DND-41 (cell line): ENCODE data around the gene PTPRN2.
A peak's percentile ranks its signal among the peaks of the same experiment; 100 is the strongest.

Experiments used
- ATAC-seq: fragments of 200-7000 bp; cut with Tn5 transposase; 3 replicates; pipeline ENCODE4 v1.9.1; 2021; ENCODE audit warnings: low read depth; ENCODE audit not compliant: insufficient read depth
- DNase-seq: peaks from one replicate; pipeline ENCODE4 v3.0.0-alpha.2; 2020
- H2AFZ ChIP-seq: 2 replicates; pipeline ENCODE4 v1.6.0; 2012; ENCODE audit warnings: low read depth, low read length
- H3K27ac ChIP-seq: 2 replicates; pipeline ENCODE4 v1.5.1; 2012; ENCODE audit warnings: low read length, inconsistent platforms
- H3K27me3 ChIP-seq: fragments of 200-600 bp; sonication (generic); 2 replicates; pipeline ENCODE4 v1.6.0; 2012; ENCODE audit warnings: low read length, mild to moderate bottlenecking, inconsistent platforms; ENCODE audit not compliant: insufficient read depth, poor library complexity
- H3K36me3 ChIP-seq: 2 replicates; pipeline ENCODE4 v1.5.1; 2012; ENCODE audit warnings: low read length, inconsistent platforms; ENCODE audit not compliant: insufficient read depth
- H3K4me1 ChIP-seq: 2 replicates; pipeline ENCODE4 v1.5.1; 2012; ENCODE audit warnings: mild to moderate bottlenecking, low read length; ENCODE audit not compliant: insufficient read depth
- H3K4me2 ChIP-seq: 2 replicates; pipeline ENCODE4 v1.6.0; 2012; ENCODE audit warnings: mild to moderate bottlenecking, moderate library complexity, low read length, inconsistent platforms; ENCODE audit not compliant: insufficient read depth
- H3K4me3 ChIP-seq, 2 experiments: fragments of 200-600 bp in 1 of 2; shearing (Covaris generic) in 1 of 2; 2 replicates each; pipeline ENCODE4 v1.5.1; 2012 to 2016; ENCODE audit warnings: inconsistent platforms in 2 of 2, low read length in 2 of 2, mild to moderate bottlenecking in 2 of 2, low read depth in 1 of 2, moderate library complexity in 1 of 2
- H3K79me2 ChIP-seq: 2 replicates; pipeline ENCODE4 v1.6.0; 2012; ENCODE audit warnings: low read length, inconsistent platforms; ENCODE audit not compliant: insufficient read depth
- H3K9ac ChIP-seq: 2 replicates; pipeline ENCODE4 v1.6.0; 2012; ENCODE audit warnings: low read depth, mild to moderate bottlenecking, inconsistent platforms, low read length, moderate library complexity
- H3K9me3 ChIP-seq: 2 replicates; pipeline ENCODE4 v1.5.1; 2012; ENCODE audit warnings: low read length, moderate library complexity, mild to moderate bottlenecking, inconsistent platforms; ENCODE audit not compliant: insufficient read depth, severe bottlenecking
- H4K20me1 ChIP-seq: 2 replicates; pipeline ENCODE4 v1.6.0; 2012; ENCODE audit warnings: low read length; ENCODE audit not compliant: insufficient read depth
- CTCF ChIP-seq: IDR thresholded peaks from 2 replicates; pipeline ENCODE4 v1.5.1; 2012; ENCODE audit warnings: borderline replicate concordance, low read length, moderate library complexity, mild to moderate bottlenecking; ENCODE audit not compliant: poor library complexity, severe bottlenecking; ENCODE audit errors: extremely low read depth
- EZH2 ChIP-seq: IDR thresholded peaks from 3 replicates; pipeline ENCODE4 v1.6.1; 2012; ENCODE audit warnings: borderline replicate concordance, low read depth, mild to moderate bottlenecking, moderate library complexity, low read length, inconsistent platforms; ENCODE audit not compliant: severe bottlenecking

PTPRN2 gene

GRCh38 chr7:157691586-157692459, 895.8 kb downstream of the PTPRN2 start:
- ATAC-seq = peak; percentile 75
- peak; percentile 83 for DNase-seq
- H4K20me1 ChIP-seq = peaks cover 19% of the 10 kb centered on the region; the same call in 1 of the 2 replicates
- H3K9ac ChIP-seq = peak overlapping the region; percentile 83
- peak overlapping the region in 1 of 2 experiments; percentile 91; a peak in 2 of 4 replicates for H3K4me3 ChIP-seq
- H3K27ac ChIP-seq = peak overlapping the region; percentile 92
- TF ChIP-seq EZH2 = no peak
- peak; percentile 2 for TF ChIP-seq CTCF
- peak overlapping the region; percentile 85 for H3K4me2 ChIP-seq
- H3K27me3 ChIP-seq = no peaks in the 10 kb centered on the region
- no peaks in the 10 kb centered on the region for H3K9me3 ChIP-seq
- peaks cover 38% of the 10 kb centered on the region for H3K79me2 ChIP-seq
- peaks cover 53% of the 10 kb centered on the region for H3K4me1 ChIP-seq
- H3K36me3 ChIP-seq = peaks cover 36% of the 10 kb centered on the region
- H2AFZ ChIP-seq = peak overlapping the region; percentile 45

GRCh38 chr7:157690833-157691585, 896.6 kb downstream of the PTPRN2 start:
- Histone ChIP-seq H3K36me3 (peaks cover 44% of the 10 kb centered on the region), H3K27ac (peak overlapping the region; percentile 92), H4K20me1 (peaks cover 19% of the 10 kb centered on the region; the same call in 1 of the 2 replicates), H3K4me3 (peak overlapping the region in 1 of 2 experiments; percentile 91; a peak in 2 of 4 replicates), H3K27me3 (no peaks in the 10 kb centered on the region), H3K79me2 (peaks cover 47% of the 10 kb centered on the region), H3K4me1 (peaks cover 61% of the 10 kb centered on the region), H2AFZ (peak overlapping the region; percentile 75), H3K9ac (peak overlapping the region; percentile 83), H3K4me2 (peak overlapping the region; percentile 85), H3K9me3 (no peaks in the 10 kb centered on the region)
- peak; percentile 62 for DNase-seq
- peak; percentile 50 for ATAC-seq
- no peak for TF ChIP-seq EZH2
- TF ChIP-seq CTCF = no peak

GRCh38 chr7:157690058-157690832, 897.4 kb downstream of the PTPRN2 start:
- H3K4me3 ChIP-seq = peak overlapping the region; percentile 71 to 91
- peak overlapping the region; percentile 85 for H3K4me2 ChIP-seq
- DNase-seq (peak; percentile 79), ATAC-seq (peak; percentile 54)
- H3K4me1 ChIP-seq = peaks cover 68% of the 10 kb centered on the region
- peaks cover 54% of the 10 kb centered on the region for H3K79me2 ChIP-seq
- H3K36me3 ChIP-seq = peaks cover 51% of the 10 kb centered on the region
- peak overlapping the region; percentile 92 for H3K27ac ChIP-seq
- peak overlapping the region; percentile 75 for H2AFZ ChIP-seq
- TF ChIP-seq CTCF (no peak), EZH2 (no peak)
- peak overlapping the region; percentile 83 for H3K9ac ChIP-seq
- no peaks in the 10 kb centered on the region for H3K27me3 ChIP-seq
- no peaks in the 10 kb centered on the region for H3K9me3 ChIP-seq
- H4K20me1 ChIP-seq = peaks cover 19% of the 10 kb centered on the region; the same call in 1 of the 2 replicates
